Stimulated activated CD8-positive, alpha-beta memory T cell treated with anti-CD3 and anti-CD28 coated beads, Interleukin-15, amount 100 ng/mL, for 4 hours (primary cell): Measurements from ENCODE around the gene CDC73.
"Not testable (repeated sequence)": the region's sequence is repeated elsewhere in the genome, so short reads cannot be mapped to it uniquely, and the experiment has no call there.

Source experiments
- DNase-seq, 2 donors: peaks; one replicate each; pipeline ENCODE4 v3.0.0-alpha.2; 2020; ENCODE audit warnings: low read depth in 2 of 2

The CDC73 gene

DNA sequence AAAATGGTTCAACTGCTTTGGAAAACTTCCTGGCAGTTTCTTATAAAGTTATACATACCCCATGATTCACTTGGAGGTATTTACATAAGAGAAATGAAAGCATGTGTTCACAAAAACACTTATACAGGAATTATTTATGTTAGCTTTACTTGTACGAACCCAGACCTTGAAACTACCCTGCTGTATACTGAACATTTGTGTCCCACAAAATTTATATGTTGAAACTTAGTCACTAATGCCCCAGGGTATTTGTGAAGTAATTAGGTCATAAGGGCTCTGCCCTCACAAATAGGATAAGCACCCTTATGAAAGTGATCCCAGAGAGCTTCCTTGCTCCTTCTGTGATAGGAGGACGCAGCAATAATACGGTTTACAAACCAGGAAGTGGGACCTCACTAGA lies 107.3 kb downstream of the CDC73 start:
- no peak for DNase-seq

DNA sequence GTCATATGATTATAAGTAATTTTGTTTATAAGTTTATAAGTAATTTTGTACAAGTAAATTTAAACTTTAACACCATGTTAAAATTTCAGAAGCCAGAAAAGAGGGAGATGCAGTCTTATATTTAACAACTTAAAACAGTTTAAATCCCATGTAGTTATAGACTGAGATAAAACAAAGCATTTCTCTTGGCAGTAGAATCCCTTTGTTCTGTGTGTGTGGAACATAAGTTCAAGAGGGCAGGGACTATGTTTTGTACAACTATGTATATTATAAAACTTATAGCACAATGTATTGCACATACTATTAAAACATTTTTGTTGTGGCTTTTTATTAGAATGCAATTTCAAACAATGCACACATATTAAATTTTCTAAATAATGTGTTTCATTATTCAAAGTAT lies 109.3 kb downstream of the CDC73 start:
- not testable (repeated sequence) for DNase-seq

DNA sequence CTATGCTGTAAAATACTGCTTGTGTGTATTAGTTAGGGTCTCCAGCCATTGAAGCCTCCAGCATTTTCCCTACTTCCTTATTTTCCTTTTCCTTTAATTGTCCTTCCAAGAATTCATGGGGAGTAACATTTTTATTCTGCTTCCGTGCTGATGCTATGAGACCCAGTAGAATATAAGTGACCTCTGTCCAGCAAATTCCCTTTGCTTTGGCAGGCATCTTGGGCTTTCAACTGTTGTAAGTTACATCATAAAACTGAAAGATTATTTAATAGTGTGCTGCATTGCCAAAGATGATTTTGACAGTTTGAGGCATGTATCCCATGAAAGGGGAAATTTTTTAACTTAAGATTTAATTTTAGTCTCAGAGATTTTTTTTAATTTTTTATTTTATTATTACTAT lies 112.7 kb downstream of the CDC73 start:
- DNase-seq: no peak

DNA sequence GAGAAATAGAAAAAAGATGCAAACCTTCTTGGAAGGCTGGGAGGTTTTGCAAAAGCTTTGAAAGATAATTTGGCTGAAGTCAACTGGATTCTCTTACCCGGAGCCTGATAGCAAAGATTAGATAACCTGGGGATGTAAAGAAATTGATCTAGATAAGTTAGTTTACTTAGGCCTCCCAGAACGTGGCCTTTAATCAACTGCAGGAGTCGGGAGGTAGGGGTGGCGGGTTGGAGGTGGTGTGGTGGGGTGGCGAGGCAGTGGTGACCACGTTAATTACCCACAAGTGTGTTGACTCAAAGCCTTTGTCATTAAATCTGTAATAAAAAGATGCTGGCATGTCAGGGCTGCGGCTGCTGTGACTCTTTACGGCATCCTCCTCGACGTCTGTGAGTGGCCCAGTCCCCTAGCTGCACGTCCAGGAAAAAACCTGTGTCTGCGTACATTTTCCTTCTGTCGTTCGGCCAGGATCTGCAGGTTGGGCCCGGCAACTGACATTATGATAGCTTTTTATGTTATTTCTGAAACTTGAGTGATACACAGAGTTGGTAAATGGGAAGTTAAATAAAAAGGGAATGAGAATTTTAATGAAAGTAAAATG lies 115.6 kb downstream of the CDC73 start:
- no peak for DNase-seq

DNA sequence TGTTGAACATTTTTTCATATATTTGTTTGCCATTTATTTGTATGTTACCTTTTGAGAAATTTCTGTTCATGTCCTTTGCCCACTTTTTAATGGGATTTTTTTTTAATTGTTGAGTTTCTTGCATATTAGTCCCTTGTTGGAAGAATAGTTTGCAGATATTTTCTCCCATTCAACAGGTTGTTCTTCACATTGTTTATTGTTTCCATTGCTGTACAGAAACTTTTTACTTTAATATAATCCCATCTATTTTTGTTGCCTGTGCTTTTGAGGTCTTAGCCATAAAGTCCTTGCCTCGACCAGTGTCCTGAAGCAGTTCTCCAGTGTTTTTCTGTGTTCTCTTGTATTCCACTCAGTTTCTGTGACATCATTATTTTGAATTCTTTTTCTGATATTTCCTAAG lies 118.8 kb downstream of the CDC73 start:
- DNase-seq: no peak

DNA sequence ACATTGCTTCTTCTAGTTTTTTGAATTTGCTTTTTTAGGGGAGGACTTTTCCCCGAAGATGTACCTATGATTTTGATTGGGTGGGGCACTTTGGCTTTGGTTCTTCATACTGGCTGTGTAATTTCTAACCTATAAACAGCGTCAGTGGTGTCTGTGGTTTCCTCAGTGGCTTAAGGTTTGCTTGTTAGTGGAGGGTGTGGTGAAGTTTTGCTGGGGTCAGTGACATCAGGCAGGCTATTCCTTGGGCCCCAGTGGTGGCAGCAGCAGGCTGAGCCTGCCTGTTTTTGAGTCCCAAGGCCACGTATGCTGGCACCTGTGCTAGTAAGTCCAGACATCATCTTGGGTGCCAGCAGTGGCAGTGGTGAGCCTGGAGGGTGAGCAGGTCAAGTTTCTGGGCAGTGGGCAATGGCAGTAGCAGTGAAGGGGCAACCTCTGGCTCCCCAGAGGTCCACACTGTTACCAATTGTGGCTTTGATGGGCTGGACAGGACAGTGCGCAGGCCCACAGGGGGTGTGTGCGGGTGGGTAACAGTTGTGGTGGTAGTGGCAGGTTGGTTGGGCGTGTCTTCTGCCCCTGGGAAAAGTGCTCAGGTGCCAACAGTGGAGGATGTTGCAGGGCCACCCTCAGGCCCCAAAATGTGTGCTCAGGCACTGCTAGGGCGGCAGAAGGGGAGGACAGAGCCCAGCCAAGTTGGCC lies 119.4 kb downstream of the CDC73 start:
- DNase-seq: no peak

DNA sequence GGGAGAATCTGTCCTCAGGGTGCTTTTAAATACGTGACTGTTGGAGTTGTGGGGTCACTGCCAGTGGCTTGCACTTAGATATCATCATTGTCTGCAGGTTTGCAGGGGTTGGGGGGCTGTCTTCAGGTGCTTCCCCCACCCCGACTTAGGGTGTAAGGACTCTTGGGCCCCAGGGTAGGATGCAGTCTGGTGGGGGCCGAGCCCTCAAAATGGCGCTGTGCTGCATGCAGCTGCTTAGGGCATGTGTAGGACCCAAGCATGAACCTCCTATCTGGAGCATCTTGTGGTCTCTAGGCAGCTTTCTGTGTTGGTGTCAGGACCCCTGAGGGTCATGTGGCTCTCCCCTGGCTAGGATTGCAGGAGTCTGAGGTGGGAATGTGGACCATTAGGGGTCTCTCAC lies 120.2 kb downstream of the CDC73 start:
- DNase-seq: no peak

DNA sequence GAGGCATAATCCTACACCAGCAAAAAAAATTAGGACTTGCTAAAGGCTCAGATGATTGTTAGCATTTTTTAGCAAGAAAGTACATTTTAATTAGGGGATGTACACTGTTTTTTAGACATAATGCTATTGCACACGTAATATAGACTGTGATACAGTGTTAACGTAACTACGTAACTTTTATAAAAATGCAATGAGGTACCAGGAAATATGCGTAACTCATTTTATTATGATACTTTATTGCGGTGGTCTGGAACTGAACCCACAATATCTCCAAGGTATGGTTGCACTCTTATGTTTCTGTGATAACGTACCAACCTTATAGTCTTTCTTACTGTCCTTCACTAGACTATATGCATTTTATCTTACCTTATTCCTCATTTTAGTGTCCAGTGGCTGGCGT lies 127.4 kb downstream of the CDC73 start:
- DNase-seq: no peak

DNA sequence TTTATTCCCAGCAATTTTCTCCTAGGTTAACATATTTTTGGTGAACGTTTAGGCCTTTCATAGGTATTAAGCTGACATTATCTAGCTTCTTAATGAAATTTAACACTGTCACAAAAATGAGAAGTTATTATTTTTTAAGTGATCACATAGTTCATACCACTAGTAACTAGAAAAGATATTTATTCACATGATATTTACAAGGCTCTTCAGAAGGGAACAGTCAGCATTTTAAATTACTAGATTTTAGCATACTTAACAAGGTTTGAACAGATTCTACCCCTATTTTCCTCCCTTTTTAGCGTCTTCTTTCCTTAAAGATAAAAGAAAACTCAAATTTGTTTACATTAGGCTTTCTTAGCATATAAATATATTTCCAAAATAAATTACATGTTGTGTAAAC lies 130.1 kb downstream of the CDC73 start:
- no peak for DNase-seq

DNA sequence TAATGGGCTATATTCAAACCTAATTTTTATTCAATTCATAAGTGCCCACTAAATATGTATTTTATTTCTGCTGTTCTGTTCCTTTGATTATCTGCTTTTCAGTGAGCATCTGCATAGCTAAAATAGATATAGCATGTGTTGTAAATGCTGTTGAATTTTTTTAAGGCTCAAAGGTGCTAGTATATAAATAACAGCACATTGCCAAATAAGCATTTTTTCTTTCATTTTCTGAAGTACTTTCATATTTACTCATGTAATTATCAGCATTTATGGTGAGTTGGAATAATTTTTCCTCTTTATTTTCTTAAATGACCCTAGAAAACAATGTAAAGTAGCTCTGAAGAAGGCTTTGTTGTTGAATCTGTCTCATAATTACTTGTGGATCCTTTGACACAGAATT lies 134.2 kb downstream of the CDC73 start:
- no peak for DNase-seq

DNA sequence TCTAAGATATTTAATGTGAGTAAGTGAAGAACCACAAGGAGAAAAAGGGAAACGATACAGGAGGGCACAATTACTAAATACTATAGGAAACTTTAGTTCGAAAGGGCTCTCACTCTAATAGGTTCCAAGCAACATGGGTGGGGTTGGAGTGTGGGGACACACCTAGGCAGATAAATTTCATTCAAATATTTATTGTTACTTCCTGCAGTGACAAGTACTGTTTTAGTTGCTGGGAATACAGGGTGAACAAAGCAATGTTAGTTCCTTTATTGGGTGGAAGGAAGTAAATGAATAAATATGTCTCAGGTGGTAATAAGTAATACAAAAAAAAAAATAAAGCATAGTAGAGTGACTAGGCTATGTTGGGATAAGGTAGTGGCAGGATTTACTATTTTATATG lies 137.8 kb downstream of the CDC73 start:
- no peak for DNase-seq

DNA sequence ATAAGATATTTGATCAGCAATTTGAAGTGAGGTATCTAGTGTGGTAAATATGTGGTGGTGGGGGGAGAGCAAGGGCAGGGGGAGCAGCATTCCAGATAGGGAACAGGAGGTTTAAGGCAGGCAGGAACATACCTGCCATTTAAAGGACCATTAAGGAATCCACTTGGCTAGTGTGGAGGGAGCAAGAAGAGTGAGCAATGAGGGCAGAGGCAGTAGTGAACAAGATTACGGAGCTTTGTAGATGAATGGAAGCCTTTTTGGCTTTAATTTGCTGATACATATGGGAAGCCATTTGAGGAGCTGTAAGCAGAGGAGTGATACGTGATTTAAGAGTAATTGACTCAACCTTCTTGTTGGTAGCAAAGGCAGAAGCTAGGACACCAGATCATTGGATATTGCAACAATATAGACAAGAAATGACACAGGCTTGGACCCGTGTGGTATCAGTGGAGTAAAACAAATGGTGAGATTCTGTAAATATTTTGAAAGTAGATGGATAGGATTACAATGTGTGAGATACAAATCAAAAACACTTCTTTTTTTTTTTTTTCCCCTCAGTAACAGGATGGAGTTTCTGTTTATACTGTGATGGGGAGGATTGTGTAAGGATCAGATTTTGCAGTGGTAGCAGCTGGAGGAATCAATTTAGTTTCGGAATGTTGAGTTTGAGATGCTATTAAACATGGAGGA lies 138.4 kb downstream of the CDC73 start:
- no peak for DNase-seq

DNA sequence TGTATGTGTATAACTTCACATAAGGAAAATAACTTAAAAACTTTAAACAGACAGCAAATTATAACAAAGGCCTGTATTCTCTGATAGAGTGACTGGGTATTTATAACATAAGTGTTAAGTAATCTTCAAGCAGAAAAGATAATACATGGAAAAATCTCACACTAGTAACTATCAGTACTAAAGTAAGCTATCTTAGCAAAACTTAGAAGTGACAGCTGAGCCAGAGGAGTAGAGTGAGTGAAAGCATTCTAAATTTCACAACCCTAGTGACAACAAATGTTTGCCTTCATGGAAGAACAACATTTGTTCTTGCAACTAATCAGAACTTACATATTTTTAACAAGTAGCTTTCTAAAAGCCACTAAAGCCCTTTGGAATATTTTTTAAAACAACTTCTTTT lies 139.1 kb downstream of the CDC73 start:
- DNase-seq: no peak

DNA sequence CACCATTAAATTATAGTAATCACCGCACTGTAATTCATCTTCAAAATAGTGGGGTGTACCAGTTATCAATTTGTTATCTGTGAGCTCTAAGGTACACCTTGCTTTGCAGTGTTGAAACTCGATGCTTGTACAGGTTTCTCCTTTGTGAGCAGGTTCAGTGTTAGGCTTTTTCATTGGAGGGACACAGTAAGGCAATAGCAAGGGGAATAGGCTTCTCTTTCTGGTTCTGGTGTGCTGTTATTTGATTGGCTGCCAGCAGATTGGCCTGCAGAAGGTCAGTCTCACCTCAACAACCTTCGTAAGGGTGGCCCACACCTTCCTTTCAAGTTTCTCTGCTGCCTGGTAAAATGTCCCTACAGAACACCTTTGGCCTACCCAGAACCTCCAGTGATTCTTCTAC lies 140.8 kb downstream of the CDC73 start:
- DNase-seq: no peak

DNA sequence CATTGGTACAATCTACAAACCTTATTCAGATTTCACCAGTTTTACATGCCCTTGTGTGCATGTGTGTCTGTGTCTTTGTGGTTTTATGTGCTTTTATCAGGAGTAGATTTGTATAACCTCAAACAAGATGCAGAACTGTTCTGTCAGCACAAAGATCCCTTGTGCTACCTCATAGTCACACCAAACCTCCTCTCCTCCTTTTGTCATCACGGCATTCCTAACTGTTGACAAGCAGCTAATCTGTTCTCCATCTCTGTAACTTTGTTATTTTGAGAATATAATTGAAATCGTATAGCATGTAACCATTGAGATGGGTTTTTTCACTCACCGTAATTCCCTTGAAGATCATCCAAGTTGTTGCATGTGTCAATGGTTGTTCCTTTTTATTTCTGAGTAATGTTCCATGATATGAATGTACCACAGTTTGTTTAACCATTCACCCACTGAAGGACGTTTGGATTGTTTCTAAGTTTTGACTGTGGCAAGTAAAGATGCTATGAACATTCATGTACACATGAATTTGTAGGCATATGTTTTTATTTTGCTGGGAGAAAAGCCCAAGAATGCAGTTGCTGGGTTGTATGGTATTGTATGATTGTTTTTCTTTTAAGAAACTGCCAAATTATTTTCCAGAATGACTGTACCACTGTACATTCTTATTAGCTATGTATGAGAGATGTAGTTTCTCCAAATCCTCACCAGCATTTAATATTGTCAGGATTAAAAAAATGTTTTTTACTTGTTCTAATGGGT lies 142.7 kb downstream of the CDC73 start:
- no peak for DNase-seq

DNA sequence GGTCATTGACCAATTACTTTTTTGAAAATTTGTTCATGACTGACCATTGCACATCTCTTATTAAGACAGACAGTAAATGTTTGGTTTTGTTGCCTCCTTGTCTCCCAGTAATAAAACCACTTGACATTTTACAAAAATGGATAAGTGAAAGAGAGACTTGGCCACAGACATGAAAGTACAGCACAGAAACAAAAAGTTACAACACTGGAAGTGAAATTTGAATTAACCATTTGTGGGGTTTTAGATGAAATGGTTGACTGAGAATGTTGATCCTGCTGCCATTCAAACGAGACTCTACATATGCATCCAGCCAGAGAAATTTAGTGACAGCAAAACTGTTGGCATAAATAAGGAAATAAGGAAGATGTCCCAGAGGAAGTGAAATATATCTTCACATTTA lies 143.9 kb downstream of the CDC73 start:
- DNase-seq: no peak

DNA sequence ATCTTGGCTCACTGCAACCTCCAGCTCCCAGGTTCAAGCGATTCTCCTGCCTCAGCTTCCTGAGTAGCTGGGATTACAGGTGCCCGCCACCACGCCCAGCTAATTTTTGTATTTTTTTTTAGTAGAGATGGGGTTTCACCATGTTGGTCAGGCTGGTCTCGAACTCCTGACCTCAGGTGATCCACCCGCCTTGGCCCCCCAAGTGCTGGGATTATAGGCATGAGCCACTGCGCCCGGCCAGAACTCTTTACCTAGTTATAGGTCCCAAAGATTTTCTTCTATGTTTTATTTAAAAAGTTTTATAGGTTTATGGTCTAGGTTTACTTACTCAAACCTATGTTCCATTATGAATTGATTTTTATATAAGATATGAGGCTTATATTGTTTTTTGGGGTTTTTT lies 145.0 kb downstream of the CDC73 start:
- DNase-seq: not testable (repeated sequence)

DNA sequence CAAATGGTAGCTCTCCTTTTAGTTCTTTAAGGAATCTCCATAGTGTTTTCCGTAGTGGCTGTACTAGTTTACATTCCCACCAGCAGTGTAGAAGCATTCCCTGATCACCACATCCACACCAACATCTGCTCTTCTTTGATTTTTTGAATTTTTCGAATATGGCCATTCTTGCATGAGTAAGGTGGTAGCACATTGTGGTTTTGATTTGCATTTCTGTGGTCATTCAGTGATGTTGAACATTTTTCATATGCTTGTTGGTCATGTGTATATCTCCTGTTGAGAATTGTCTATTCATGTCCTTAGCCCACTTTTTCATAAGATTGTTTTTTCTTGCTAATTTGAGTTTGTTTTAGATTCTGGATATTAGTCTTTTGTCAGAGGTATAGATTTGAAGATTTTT lies 149.2 kb downstream of the CDC73 start:
- no peak for DNase-seq

DNA sequence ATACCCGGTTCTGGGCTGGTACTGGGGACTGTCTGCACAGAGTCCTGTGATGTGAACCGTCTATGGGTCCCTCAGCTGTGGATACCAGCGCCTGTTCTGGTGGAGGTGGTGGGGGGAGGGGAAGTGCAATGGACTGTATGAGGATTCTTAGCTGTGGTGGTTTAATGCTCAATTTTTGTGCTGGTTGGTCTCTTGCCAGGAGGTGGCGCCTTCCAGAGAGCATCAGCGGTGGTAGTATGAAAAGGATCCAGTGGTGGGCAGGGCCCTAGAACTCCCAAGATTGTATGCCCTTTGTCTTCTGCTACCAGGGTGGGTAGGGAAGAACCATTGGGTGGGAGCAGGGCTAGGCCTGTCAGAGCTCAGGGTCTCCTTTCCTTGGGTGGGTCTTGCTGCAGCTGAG lies 153.9 kb downstream of the CDC73 start:
- DNase-seq: no peak

DNA sequence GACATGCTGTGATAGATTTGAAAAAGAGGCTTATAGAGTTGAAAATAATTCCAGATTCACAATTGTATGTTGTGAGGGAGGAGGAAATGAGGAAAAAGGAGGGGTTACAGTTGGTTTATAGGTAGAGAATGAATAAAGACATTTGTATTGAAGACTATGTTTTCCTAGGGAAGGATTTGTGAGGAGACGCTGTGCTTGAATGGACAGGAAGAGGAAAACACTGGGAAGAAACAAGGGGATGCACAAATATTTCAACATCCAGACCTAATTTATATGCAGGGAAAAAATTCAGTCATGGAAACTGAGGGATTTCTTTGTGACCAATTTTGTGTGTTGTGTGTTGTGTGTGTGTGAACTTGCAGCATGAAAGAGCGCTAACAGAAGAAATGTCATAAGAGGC lies 157.1 kb downstream of the CDC73 start:
- DNase-seq: no peak

DNA sequence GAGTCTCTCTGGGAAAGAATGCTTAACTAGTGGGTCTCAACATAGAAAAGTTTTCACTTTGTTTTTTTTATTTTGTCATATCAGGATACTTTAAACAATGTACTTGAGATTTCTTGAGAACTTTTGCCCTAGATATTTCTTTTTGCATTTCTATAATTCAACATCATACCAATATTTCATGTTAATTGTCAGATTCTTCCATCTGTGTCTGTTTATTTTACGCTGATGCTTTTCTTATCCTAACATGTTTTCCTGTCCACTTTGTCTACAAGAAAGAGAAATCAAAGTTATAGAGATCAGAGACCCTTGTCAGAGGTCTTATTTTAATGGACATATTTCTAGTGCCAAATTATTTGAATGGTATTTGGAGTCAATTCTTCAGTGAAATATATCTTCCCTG lies 160.1 kb downstream of the CDC73 start:
- DNase-seq: no peak

DNA sequence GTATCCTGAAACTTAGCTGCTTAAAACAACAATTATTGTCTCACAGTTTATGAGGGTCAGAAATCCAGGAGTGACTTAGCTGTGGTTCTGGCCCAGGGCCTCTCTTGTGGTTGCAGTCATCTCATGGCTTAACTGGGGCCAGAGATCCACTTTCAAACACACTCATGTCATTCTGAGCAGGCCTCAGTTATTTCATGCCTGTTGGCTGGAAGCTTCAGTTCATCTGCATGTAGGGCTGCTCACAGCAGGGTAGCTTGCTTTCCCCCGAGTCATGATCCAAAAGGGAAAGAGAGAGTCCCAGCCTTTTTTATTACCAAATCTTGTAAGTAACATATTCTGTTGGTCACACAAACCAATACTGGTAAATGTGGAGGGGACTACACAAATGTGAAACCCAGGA lies 161.2 kb downstream of the CDC73 start:
- DNase-seq: no peak

DNA sequence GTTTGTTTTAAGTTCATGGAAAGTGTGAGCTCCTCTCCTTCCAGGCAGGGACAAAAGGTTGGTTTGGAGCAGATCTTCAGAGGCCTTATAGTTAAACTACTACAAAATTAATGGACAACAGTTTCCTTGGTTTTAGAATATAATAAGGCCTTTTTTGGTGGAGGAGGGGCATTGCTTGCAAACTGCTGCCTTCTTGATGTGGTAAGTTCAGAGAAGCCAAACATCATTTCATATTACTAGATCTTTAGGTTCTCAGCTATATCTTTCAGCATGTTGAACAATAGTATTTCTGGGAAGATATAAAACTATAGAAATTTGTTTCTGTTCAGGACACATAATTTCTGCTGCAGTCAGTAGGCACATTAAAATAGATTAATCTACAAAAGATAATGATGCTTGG lies 162.4 kb downstream of the CDC73 start:
- no peak for DNase-seq
